ENCODE data around the gene PVR.

GRCh38 chr19:44682807-44683206, 39.1 kb downstream of the PVR start:
- TF ChIP-seq CTCF (IDR thresholded peaks at IDR 0.05) (no peak), POLR2A (IDR thresholded peaks at IDR 0.05) (no peak)
